ENCODE results near the gene OSTM1. TPM values are rescaled to one million over a fixed set of nuclear protein-coding genes. Genes with fewer than 3 reads are reported as not detected.

OSTM1 gene
- total and polyA plus RNA-seq, 10 of the 15 experiments (the other 5 are each of a cell fraction or from before 2014, with no cell fraction given), result 3.0 to 17.1 (median 5.8) TPM

- DNase-seq (ENCODE audit: low read depth, low spot score), result no peak
- no peaks in the 10 kb centered on the region for H3K36me3 ChIP-seq (ENCODE audit: control insufficient read depth in 2 of 2, insufficient read depth in 2 of 2, low read length in 1 of 2)
- peaks cover 21 to 35% of the 10 kb centered on the region in 2 experiments for H3K27me3 ChIP-seq (replicated peaks in 1 of 2; ENCODE audit: control insufficient read depth in 2 of 2, insufficient read depth in 2 of 2, low read length in 1 of 2)
- ChIA-PET CTCF (no interaction called here), POLR2A (no interaction called here), SMC1A (ENCODE audit: uncharacterized antibody, unreplicated experiment) (interaction anchor here (0.9 kb wide), 1 partner anchor 8 kb away, joined by 3 read pairs; no protein-coding TSS in a partner anchor), RAD21 (ENCODE audit: unreplicated experiment) (interaction anchor here (0.6 kb wide), 2 partner anchors 657 to 983 kb away, joined by 3 read pairs; no protein-coding TSS in a partner anchor)
- no peaks in the 10 kb centered on the region for H3K79me2 ChIP-seq (ENCODE audit: control insufficient read depth, insufficient read depth, low read length)
- H3K9me3 ChIP-seq (replicated peaks; ENCODE audit: control insufficient read depth, insufficient read depth, low read length), result no peaks in the 10 kb centered on the region
- no peak overlapping the region for H2AFZ ChIP-seq (ENCODE audit: control insufficient read depth, low read depth, low read length)
- no peaks in the 10 kb centered on the region for H4K20me1 ChIP-seq (ENCODE audit: control insufficient read depth, insufficient read depth)
- intact Hi-C loops (cut with micrococcal nuclease; ENCODE audit: unreplicated experiment), result no loop called here
- no peak overlapping the region for H3K9ac ChIP-seq (ENCODE audit: control insufficient read depth, insufficient read depth, low read length)
- WGBS (ENCODE audit: insufficient coverage, insufficient replicate concordance, low lambda C conversion rate, missing lambda C conversion rate), result 21% methylated on average over 10 of the region's 10 CpGs
- no peak overlapping the region for H3K27ac ChIP-seq (ENCODE audit: control insufficient read depth, insufficient read depth)
- ATAC-seq, result no peak
- no TSS peak for BruUV-seq (replicated peaks)
- H3K4me1 ChIP-seq (ENCODE audit: control insufficient read depth, insufficient read depth, low read length), result no peaks in the 10 kb centered on the region; the same call in 1 of the 2 replicates
- no peak for FAIRE-seq
- no peak overlapping the region for H3K4me2 ChIP-seq (ENCODE audit: control insufficient read depth, insufficient read depth)
- in situ Hi-C loops (cut with MboI), result no loop called here
- H3K4me3 ChIP-seq, result no peak overlapping the region
- TF ChIP-seq ZBTB11 (CRISPR knock-in tag; IDR thresholded peaks at IDR 0.05), result no peak
- no peak for TF ChIP-seq CTCF (IDR thresholded peaks at IDR 0.05 in 2 of 3, conservative IDR thresholded peaks at IDR 0.05 in 1 of 3; ENCODE audit: control insufficient read depth in 2 of 3, extremely low read depth in 1 of 3, insufficient read depth in 1 of 3, low read depth in 3 of 3, low read length in 3 of 3)
- no peak for TF ChIP-seq SMC3 (IDR thresholded peaks at IDR 0.05; ENCODE audit: borderline replicate concordance, low read length)
- TF ChIP-seq CHD4 (IDR thresholded peaks at IDR 0.05), result no peak
- no peak for TF ChIP-seq NR2C2 (IDR thresholded peaks at IDR 0.05; ENCODE audit: borderline replicate concordance, control insufficient read depth, insufficient read length, low read depth)
- TF ChIP-seq RAD21 (IDR thresholded peaks at IDR 0.05; ENCODE audit: insufficient read depth, low read depth, low read length), result no peak
- TF ChIP-seq TBL1XR1 (IDR thresholded peaks at IDR 0.05; ENCODE audit: low read depth, low read length), result no peak
- no peak for TF ChIP-seq NKRF (conservative IDR thresholded peaks at IDR 0.05)
- no peak for TF ChIP-seq ZBED1 (IDR thresholded peaks at IDR 0.05; ENCODE audit: borderline replicate concordance)
- TF ChIP-seq, protein P1, sequence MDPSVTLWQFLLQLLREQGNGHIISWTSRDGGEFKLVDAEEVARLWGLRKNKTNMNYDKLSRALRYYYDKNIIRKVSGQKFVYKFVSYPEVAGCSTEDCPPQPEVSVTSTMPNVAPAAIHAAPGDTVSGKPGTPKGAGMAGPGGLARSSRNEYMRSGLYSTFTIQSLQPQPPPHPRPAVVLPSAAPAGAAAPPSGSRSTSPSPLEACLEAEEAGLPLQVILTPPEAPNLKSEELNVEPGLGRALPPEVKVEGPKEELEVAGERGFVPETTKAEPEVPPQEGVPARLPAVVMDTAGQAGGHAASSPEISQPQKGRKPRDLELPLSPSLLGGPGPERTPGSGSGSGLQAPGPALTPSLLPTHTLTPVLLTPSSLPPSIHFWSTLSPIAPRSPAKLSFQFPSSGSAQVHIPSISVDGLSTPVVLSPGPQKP (IDR thresholded peaks at IDR 0.05; ENCODE audit: low read depth, low read length), result no peak
- TF ChIP-seq CBFB (IDR thresholded peaks at IDR 0.05; ENCODE audit: low read depth), result no peak
- TF ChIP-seq, protein P2, sequence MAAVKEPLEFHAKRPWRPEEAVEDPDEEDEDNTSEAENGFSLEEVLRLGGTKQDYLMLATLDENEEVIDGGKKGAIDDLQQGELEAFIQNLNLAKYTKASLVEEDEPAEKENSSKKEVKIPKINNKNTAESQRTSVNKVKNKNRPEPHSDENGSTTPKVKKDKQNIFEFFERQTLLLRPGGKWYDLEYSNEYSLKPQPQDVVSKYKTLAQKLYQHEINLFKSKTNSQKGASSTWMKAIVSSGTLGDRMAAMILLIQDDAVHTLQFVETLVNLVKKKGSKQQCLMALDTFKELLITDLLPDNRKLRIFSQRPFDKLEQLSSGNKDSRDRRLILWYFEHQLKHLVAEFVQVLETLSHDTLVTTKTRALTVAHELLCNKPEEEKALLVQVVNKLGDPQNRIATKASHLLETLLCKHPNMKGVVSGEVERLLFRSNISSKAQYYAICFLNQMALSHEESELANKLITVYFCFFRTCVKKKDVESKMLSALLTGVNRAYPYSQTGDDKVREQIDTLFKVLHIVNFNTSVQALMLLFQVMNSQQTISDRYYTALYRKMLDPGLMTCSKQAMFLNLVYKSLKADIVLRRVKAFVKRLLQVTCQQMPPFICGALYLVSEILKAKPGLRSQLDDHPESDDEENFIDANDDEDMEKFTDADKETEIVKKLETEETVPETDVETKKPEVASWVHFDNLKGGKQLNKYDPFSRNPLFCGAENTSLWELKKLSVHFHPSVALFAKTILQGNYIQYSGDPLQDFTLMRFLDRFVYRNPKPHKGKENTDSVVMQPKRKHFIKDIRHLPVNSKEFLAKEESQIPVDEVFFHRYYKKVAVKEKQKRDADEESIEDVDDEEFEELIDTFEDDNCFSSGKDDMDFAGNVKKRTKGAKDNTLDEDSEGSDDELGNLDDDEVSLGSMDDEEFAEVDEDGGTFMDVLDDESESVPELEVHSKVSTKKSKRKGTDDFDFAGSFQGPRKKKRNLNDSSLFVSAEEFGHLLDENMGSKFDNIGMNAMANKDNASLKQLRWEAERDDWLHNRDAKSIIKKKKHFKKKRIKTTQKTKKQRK (IDR thresholded peaks at IDR 0.05; ENCODE audit: low read depth, low read length), result no peak
Measured at GRCh38 chr6:108121612-108122011, 47.1 kb upstream of the OSTM1 start.
